Measurements from ENCODE around the gene PLA2G2C.
A peak's percentile ranks its signal among the peaks of the same experiment; 100 is the strongest.
"Not testable (repeated sequence)": the region's sequence is repeated elsewhere in the genome, so short reads cannot be mapped to it uniquely, and the experiment has no call there.

Gene PLA2G2C

GRCh38 chr1:20185834-20186782, at the start of gene PLA2G2C, which contains the start of gene UBXN10:
TSS of gene PLA2G2C (minus strand) at chr1:20186518. CDS start at chr1:20177363, 9,155 bp downstream.
TSS of gene UBXN10 (plus strand) at chr1:20186096. CDS start at chr1:20190562, 4,466 bp downstream.
- peak; percentile 64 for DNase-seq (ENCODE audit: low read depth)

GRCh38 chr1:20234788-20235535, 48.6 kb upstream of the PLA2G2C start:
- DNase-seq (ENCODE audit: low read depth) = no peak

GRCh38 chr1:20233866-20234265, 47.5 kb upstream of the PLA2G2C start:
- no peak for DNase-seq (ENCODE audit: low read depth)

GRCh38 chr1:20233394-20233793, 47.1 kb upstream of the PLA2G2C start:
- no peak for DNase-seq (ENCODE audit: low read depth)

GRCh38 chr1:20232564-20232963, 46.2 kb upstream of the PLA2G2C start:
- DNase-seq (ENCODE audit: low read depth) = not testable (repeated sequence)

GRCh38 chr1:20229171-20229570, 42.9 kb upstream of the PLA2G2C start:
- no peak for DNase-seq (ENCODE audit: low read depth)

GRCh38 chr1:20228314-20228825, 42.1 kb upstream of the PLA2G2C start:
- no peak for DNase-seq (ENCODE audit: low read depth)

- no peak for DNase-seq (ENCODE audit: low read depth)
These were observed 41.4 kb upstream of the PLA2G2C start for GRCh38 chr1:20227704-20228103.

GRCh38 chr1:20224546-20224945, 38.2 kb upstream of the PLA2G2C start:
- DNase-seq (ENCODE audit: low read depth) = no peak

GRCh38 chr1:20223551-20224419, 37.5 kb upstream of the PLA2G2C start:
- DNase-seq (ENCODE audit: low read depth) = no peak

- DNase-seq (ENCODE audit: low read depth) = no peak
These were observed 36.8 kb upstream of the PLA2G2C start for GRCh38 chr1:20223106-20223505.

GRCh38 chr1:20220036-20220435, 33.7 kb upstream of the PLA2G2C start:
- DNase-seq (ENCODE audit: low read depth) = no peak

GRCh38 chr1:20219053-20219452, 32.7 kb upstream of the PLA2G2C start:
- DNase-seq (ENCODE audit: low read depth) = not testable (repeated sequence)

- DNase-seq (ENCODE audit: low read depth) = no peak
These were observed 30.3 kb upstream of the PLA2G2C start for GRCh38 chr1:20216574-20216973.

GRCh38 chr1:20215716-20216115, 29.4 kb upstream of the PLA2G2C start:
- DNase-seq (ENCODE audit: low read depth) = no peak

- DNase-seq (ENCODE audit: low read depth) = peak; percentile 35
These were observed 26.5 kb upstream of the PLA2G2C start for GRCh38 chr1:20212685-20213331.

- no peak for DNase-seq (ENCODE audit: low read depth)
These were observed 25.9 kb upstream of the PLA2G2C start for GRCh38 chr1:20212085-20212684.

GRCh38 chr1:20211511-20211931, 25.2 kb upstream of the PLA2G2C start:
- DNase-seq (ENCODE audit: low read depth) = no peak

- no peak for DNase-seq (ENCODE audit: low read depth)
These were observed 24.6 kb upstream of the PLA2G2C start for GRCh38 chr1:20210736-20211460.

- no peak for DNase-seq (ENCODE audit: low read depth)
These were observed 23.2 kb upstream of the PLA2G2C start for GRCh38 chr1:20209471-20209870.

All from activated T-cell treated with anti-CD3 and anti-CD28 coated beads for 48 hours (primary cell).